Neural cell (in vitro differentiated cells): ENCODE results near the gene TAOK2. TPM values are rescaled to one million over a fixed set of nuclear protein-coding genes. Genes with fewer than 3 reads are reported as not detected.
A peak's percentile ranks its signal among the peaks of the same experiment; 100 is the strongest.
"Not testable (repeated sequence)": the region's sequence is repeated elsewhere in the genome, so short reads cannot be mapped to it uniquely, and the experiment has no call there.

Experiments
- H2AFZ ChIP-seq: fragments of 200-600, 300-800 bp; sonication (generic), shearing (Covaris generic); 2 replicates; pipeline ENCODE4 v1.6.0; 2014; ENCODE audit warnings: low read depth, mild to moderate bottlenecking, antibody characterized with exemption, low read length, moderate library complexity
- H3F3A ChIP-seq: fragments of 200-600 bp; shearing (Covaris generic); 2 replicates; pipeline ENCODE4 v1.6.1; 2016; ENCODE audit warnings: mild to moderate bottlenecking, moderate library complexity, mixed read lengths, antibody characterized with exemption, low read length; ENCODE audit not compliant: insufficient read depth, poor library complexity, severe bottlenecking
- H3K27ac ChIP-seq: fragments of 200-600, 300-800 bp; sonication (generic), shearing (Covaris generic); 2 replicates; pipeline ENCODE4 v1.5.1; 2014; ENCODE audit warnings: mild to moderate bottlenecking, low read length, moderate library complexity
- H3K27me3 ChIP-seq: fragments of 300-800, 200-600 bp; sonication (generic), shearing (Covaris generic); 2 replicates; pipeline ENCODE4 v1.6.0; 2014; ENCODE audit warnings: mild to moderate bottlenecking, low read depth, low read length, moderate library complexity; ENCODE audit not compliant: insufficient read depth
- H3K36me3 ChIP-seq: fragments of 300-800, 200-600 bp; sonication (generic), shearing (Covaris generic); 2 replicates; pipeline ENCODE4 v1.5.1; 2014; ENCODE audit warnings: mild to moderate bottlenecking, antibody characterized with exemption, low read length, moderate library complexity; ENCODE audit not compliant: insufficient read depth
- H3K4me2 ChIP-seq: fragments of 300-800, 200-600 bp; sonication (generic), shearing (Covaris generic); 2 replicates; pipeline ENCODE4 v1.6.0; 2014; ENCODE audit warnings: mild to moderate bottlenecking, low read length
- H3K4me3 ChIP-seq: fragments of 300-800, 200-600 bp; sonication (generic), shearing (Covaris generic); 2 replicates; pipeline ENCODE4 v1.5.1; 2014; ENCODE audit warnings: mild to moderate bottlenecking, low read length, moderate library complexity
- H3K79me2 ChIP-seq: fragments of 200-600 bp; shearing (Covaris generic); replicated peaks from 2 replicates; pipeline ENCODE4 v1.6.0; 2014; ENCODE audit warnings: mild to moderate bottlenecking, low read length, moderate library complexity; ENCODE audit not compliant: insufficient read depth
- H3K9ac ChIP-seq: fragments of 300-800, 200-600 bp; sonication (generic), shearing (Covaris generic); 2 replicates; pipeline ENCODE4 v1.6.1; 2016; ENCODE audit warnings: mild to moderate bottlenecking, low read length, mixed read lengths
- H3K9me2 ChIP-seq: fragments of 200-600 bp; shearing (Covaris generic); 2 replicates; pipeline ENCODE4 v1.6.1; 2016; ENCODE audit warnings: mild to moderate bottlenecking, low read length, mixed read lengths; ENCODE audit not compliant: insufficient read depth
- H3K9me3 ChIP-seq: fragments of 200-600, 300-800 bp; sonication (generic), shearing (Covaris generic); 2 replicates; pipeline ENCODE4 v1.6.1; 2016; ENCODE audit warnings: mild to moderate bottlenecking, mixed run types, low read length, moderate library complexity, mixed read lengths
- H4K20me1 ChIP-seq: fragments of 200-600 bp; shearing (Covaris generic); 2 replicates; pipeline ENCODE4 v1.6.1; 2016; ENCODE audit warnings: mild to moderate bottlenecking, mixed run types; ENCODE audit not compliant: insufficient read depth
- CTCF ChIP-seq: fragments of 450-650 bp; IDR thresholded peaks from 2 replicates; pipeline ENCODE4 v1.5.1; 2014; ENCODE audit warnings: antibody characterized with exemption, mild to moderate bottlenecking, moderate library complexity; ENCODE audit not compliant: poor library complexity, severe bottlenecking
- EP300 ChIP-seq: fragments of 450-650 bp; conservative IDR thresholded peaks from 2 replicates; pipeline ENCODE4 v1.6.1; 2014; ENCODE audit warnings: antibody characterized with exemption, mild to moderate bottlenecking, moderate library complexity; ENCODE audit not compliant: poor library complexity, severe bottlenecking
- EZH2 ChIP-seq: fragments of 200-600, 300-800 bp; shearing (Covaris generic), sonication (generic); IDR thresholded peaks from 2 replicates; pipeline ENCODE4 v1.6.1; 2014; ENCODE audit warnings: antibody characterized with exemption, low read length, borderline replicate concordance, mild to moderate bottlenecking; ENCODE audit not compliant: insufficient read depth, poor library complexity, severe bottlenecking
- MXI1 ChIP-seq: fragments of 450-650 bp; conservative IDR thresholded peaks from 2 replicates; pipeline ENCODE4 v1.6.1; 2014; ENCODE audit warnings: antibody characterized with exemption, mild to moderate bottlenecking; ENCODE audit not compliant: poor library complexity, severe bottlenecking
- POLR2AphosphoS5 ChIP-seq: IDR thresholded peaks from 2 replicates; pipeline ENCODE4 v1.6.1; 2012
- RAD21 ChIP-seq: fragments of 450-650 bp; conservative IDR thresholded peaks from 2 replicates; pipeline ENCODE4 v1.6.1; 2014; ENCODE audit warnings: antibody characterized with exemption, mild to moderate bottlenecking, moderate library complexity
- SMC3 ChIP-seq: fragments of 450-650 bp; conservative IDR thresholded peaks from 2 replicates; pipeline ENCODE4 v1.6.1; 2014; ENCODE audit warnings: antibody characterized with exemption, mild to moderate bottlenecking, moderate library complexity; ENCODE audit not compliant: poor library complexity
- TAF1 ChIP-seq: IDR thresholded peaks from 2 replicates; pipeline ENCODE4 v1.6.1; 2012; ENCODE audit warnings: low read depth
- polyA plus RNA-seq: library from polyadenylated mRNA; depleted of rRNA; stranded (reverse); fragments of >200 nt; gene quantifications from 2 replicates; pipeline ENCODE4 v1.2.3, GENCODE V29; 2014
- TF ChIP-seq, protein P1 (sequence below): IDR thresholded peaks from 2 replicates; pipeline ENCODE4 v1.6.1; 2012; ENCODE audit warnings: borderline replicate concordance

The TAOK2 gene
- polyA plus RNA-seq, 1 donor from 2014 or later = 62.7 TPM

- Histone ChIP-seq H3K9me3 (no peaks in the 10 kb centered on the region), H3K4me2 (no peak overlapping the region), H2AFZ (no peak overlapping the region), H3K4me3 (no peak overlapping the region), H3F3A (no peaks in the 10 kb centered on the region), H3K36me3 (no peaks in the 10 kb centered on the region), H3K9me2 (no peaks in the 10 kb centered on the region), H3K27me3 (no peaks in the 10 kb centered on the region), H3K79me2 (no peaks in the 10 kb centered on the region), H4K20me1 (no peaks in the 10 kb centered on the region), H3K27ac (no peak overlapping the region), H3K9ac (no peak overlapping the region)
- no peak for TF ChIP-seq POLR2AphosphoS5
- TF ChIP-seq RAD21 = no peak
- no peak for TF ChIP-seq MXI1
- TF ChIP-seq, protein P1, sequence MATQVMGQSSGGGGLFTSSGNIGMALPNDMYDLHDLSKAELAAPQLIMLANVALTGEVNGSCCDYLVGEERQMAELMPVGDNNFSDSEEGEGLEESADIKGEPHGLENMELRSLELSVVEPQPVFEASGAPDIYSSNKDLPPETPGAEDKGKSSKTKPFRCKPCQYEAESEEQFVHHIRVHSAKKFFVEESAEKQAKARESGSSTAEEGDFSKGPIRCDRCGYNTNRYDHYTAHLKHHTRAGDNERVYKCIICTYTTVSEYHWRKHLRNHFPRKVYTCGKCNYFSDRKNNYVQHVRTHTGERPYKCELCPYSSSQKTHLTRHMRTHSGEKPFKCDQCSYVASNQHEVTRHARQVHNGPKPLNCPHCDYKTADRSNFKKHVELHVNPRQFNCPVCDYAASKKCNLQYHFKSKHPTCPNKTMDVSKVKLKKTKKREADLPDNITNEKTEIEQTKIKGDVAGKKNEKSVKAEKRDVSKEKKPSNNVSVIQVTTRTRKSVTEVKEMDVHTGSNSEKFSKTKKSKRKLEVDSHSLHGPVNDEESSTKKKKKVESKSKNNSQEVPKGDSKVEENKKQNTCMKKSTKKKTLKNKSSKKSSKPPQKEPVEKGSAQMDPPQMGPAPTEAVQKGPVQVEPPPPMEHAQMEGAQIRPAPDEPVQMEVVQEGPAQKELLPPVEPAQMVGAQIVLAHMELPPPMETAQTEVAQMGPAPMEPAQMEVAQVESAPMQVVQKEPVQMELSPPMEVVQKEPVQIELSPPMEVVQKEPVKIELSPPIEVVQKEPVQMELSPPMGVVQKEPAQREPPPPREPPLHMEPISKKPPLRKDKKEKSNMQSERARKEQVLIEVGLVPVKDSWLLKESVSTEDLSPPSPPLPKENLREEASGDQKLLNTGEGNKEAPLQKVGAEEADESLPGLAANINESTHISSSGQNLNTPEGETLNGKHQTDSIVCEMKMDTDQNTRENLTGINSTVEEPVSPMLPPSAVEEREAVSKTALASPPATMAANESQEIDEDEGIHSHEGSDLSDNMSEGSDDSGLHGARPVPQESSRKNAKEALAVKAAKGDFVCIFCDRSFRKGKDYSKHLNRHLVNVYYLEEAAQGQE = no peak
- no peak for TF ChIP-seq SMC3
- no peak for TF ChIP-seq EZH2
- TF ChIP-seq EP300 = no peak
- TF ChIP-seq CTCF = no peak
- no peak for TF ChIP-seq TAF1
These were observed 66.6 kb downstream of the TAOK2 start for GRCh38 chr16:30040221-30040620.

DNA sequence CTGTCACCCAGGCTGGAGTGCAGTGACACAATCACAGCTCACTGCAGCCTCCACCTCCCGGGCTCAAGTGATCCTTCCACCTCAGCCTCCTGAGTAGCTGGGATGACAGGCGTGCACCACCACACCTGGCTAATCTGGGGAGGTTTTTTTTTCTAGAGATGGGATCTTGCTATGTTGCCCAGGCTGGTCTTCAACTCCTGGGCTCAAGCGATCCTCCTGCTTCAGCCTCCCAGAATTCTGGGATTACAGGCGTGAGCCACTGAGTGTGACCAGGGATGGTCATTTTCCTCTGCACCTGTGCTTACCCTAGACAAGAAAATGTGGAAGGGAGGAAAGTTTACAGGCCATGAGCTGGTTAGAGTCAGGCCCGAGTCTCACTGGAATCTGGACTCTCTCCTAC lies 67.0 kb downstream of the TAOK2 start:
- not testable (repeated sequence) for H3K9ac ChIP-seq, H3K9me3 ChIP-seq, H3K27me3 ChIP-seq, H3F3A ChIP-seq, H4K20me1 ChIP-seq, H3K4me2 ChIP-seq, H3K36me3 ChIP-seq, H3K27ac ChIP-seq, H3K4me3 ChIP-seq, H3K9me2 ChIP-seq, H2AFZ ChIP-seq, H3K79me2 ChIP-seq

DNA sequence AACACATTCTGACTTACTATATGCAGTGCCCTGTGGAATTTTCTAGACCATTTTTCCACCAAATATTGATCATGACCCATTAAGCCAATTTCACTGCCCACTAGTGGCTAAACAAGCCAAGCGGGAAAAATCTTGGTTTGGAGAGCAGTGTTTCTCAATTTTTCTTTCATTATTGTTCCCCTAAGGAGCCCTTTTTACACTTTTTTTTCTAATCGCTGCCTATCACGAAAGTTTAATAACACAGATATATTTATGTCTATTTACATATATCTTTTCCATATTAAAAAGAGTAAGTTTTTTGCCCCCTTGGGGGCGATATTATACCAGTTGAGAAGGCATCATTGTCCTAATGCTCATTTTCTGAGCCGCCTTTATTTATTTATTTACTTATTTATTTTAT lies 68.2 kb downstream of the TAOK2 start:
- Histone ChIP-seq H3K27ac (no peak overlapping the region), H4K20me1 (no peaks in the 10 kb centered on the region), H3K79me2 (no peaks in the 10 kb centered on the region), H3K9me2 (no peaks in the 10 kb centered on the region), H2AFZ (no peak overlapping the region), H3K4me3 (no peak overlapping the region), H3K9me3 (no peaks in the 10 kb centered on the region), H3F3A (no peaks in the 10 kb centered on the region), H3K4me2 (no peak overlapping the region), H3K27me3 (no peaks in the 10 kb centered on the region), H3K36me3 (no peaks in the 10 kb centered on the region), H3K9ac (no peak overlapping the region)
- peak; percentile 38 for TF ChIP-seq CTCF
- no peak for TF ChIP-seq POLR2AphosphoS5
